Activated CD4-positive, alpha-beta T cell treated with anti-CD3 and anti-CD28 coated beads, Interleukin-2, amount 50 U/mL, for 24 hours (primary cell): ENCODE measurements around the gene KSR1.
"Not testable (repeated sequence)": the region's sequence is repeated elsewhere in the genome, so short reads cannot be mapped to it uniquely, and the experiment has no call there.

Experiments used
- DNase-seq, 2 donors: peaks; one replicate each; pipeline ENCODE4 v3.0.0-alpha.2; 2020; ENCODE audit warnings: low read depth in 1 of 2, low spot score in 1 of 2

The KSR1 gene

GRCh38 chr17:27425991-27426390, 30.3 kb upstream of the KSR1 start:
- no peak for DNase-seq

GRCh38 chr17:27426471-27426870, 29.8 kb upstream of the KSR1 start:
- not testable (repeated sequence) for DNase-seq

GRCh38 chr17:27427166-27427862, 28.9 kb upstream of the KSR1 start:
- DNase-seq: not testable (repeated sequence)

GRCh38 chr17:27428781-27429505, 27.3 kb upstream of the KSR1 start:
- DNase-seq: no peak

- DNase-seq: no peak
Observed at GRCh38 chr17:27429666-27430382, 26.4 kb upstream of the KSR1 start.

GRCh38 chr17:27430383-27430840, 25.8 kb upstream of the KSR1 start:
- no peak for DNase-seq

- DNase-seq: no peak
Observed at GRCh38 chr17:27430882-27431491, 25.3 kb upstream of the KSR1 start.

- DNase-seq: no peak
Observed at GRCh38 chr17:27433521-27433920, 22.7 kb upstream of the KSR1 start.

- not testable (repeated sequence) for DNase-seq
Observed at GRCh38 chr17:27435431-27436070, 20.7 kb upstream of the KSR1 start.

- DNase-seq: no peak
Observed at GRCh38 chr17:27438348-27438998, 17.8 kb upstream of the KSR1 start.

- DNase-seq: no peak
Observed at GRCh38 chr17:27439342-27439741, 16.9 kb upstream of the KSR1 start.

GRCh38 chr17:27442702-27443101, 13.5 kb upstream of the KSR1 start:
- DNase-seq: no peak

GRCh38 chr17:27443491-27443890, 12.8 kb upstream of the KSR1 start:
- DNase-seq: no peak

GRCh38 chr17:27445971-27446370, 10.3 kb upstream of the KSR1 start:
- no peak for DNase-seq

GRCh38 chr17:27446569-27447301, 9.5 kb upstream of the KSR1 start:
- DNase-seq: no peak

- DNase-seq: not testable (repeated sequence)
Observed at GRCh38 chr17:27448534-27448933, 7.7 kb upstream of the KSR1 start.

GRCh38 chr17:27449541-27449940, 6.7 kb upstream of the KSR1 start:
- DNase-seq: no peak

- no peak for DNase-seq
Observed at GRCh38 chr17:27449988-27450387, 6.3 kb upstream of the KSR1 start.

GRCh38 chr17:27450416-27450815, 5.8 kb upstream of the KSR1 start:
- DNase-seq: no peak

GRCh38 chr17:27451906-27452305, 4.3 kb upstream of the KSR1 start:
- DNase-seq: no peak
